ENCODE measurements around the gene CEP192. TPM values are rescaled to one million over a fixed set of nuclear protein-coding genes. Genes with fewer than 3 reads are reported as not detected.

CEP192 gene
- total and polyA plus RNA-seq, 2 experiments from 2014 or later: 8.4 to 26.3 TPM

GRCh38 chr18:13107074-13107473 lies 115.9 kb downstream of the CEP192 start:
- H3K9me3 ChIP-seq (ENCODE audit: low read depth): no peaks in the 10 kb centered on the region
- no peak overlapping the region for H3K27ac ChIP-seq
- H3K4me1 ChIP-seq (ENCODE audit: low read depth): no peaks in the 10 kb centered on the region
- no peak for TF ChIP-seq CTCF (IDR thresholded peaks at IDR 0.05; ENCODE audit: low read depth, low read length)
- H3K4me3 ChIP-seq: no peak overlapping the region
- H3K36me3 ChIP-seq: peaks cover 40% of the 10 kb centered on the region
- no peak for DNase-seq (ENCODE audit: low read depth in 1 of 2, low spot score in 1 of 2)
- no peaks in the 10 kb centered on the region for H3K27me3 ChIP-seq

GRCh38 chr18:13108330-13108729 lies 117.2 kb downstream of the CEP192 start:
- TF ChIP-seq CTCF (IDR thresholded peaks at IDR 0.05; ENCODE audit: low read depth, low read length): no peak
- Histone ChIP-seq H3K36me3 (peaks cover 37% of the 10 kb centered on the region), H3K9me3 (ENCODE audit: low read depth) (no peaks in the 10 kb centered on the region), H3K27ac (no peak overlapping the region), H3K4me3 (no peak overlapping the region), H3K27me3 (no peaks in the 10 kb centered on the region), H3K4me1 (ENCODE audit: low read depth) (peaks cover 3% of the 10 kb centered on the region)
- DNase-seq (ENCODE audit: low read depth in 1 of 2, low spot score in 1 of 2): no peak

- no peak for TF ChIP-seq CTCF (IDR thresholded peaks at IDR 0.05; ENCODE audit: low read depth, low read length)
- DNase-seq (ENCODE audit: low read depth in 1 of 2, low spot score in 1 of 2): no peak
Measured at GRCh38 chr18:13110559-13110958, 119.4 kb downstream of the CEP192 start.

GRCh38 chr18:13112982-13113381 lies 121.8 kb downstream of the CEP192 start:
- peaks cover 22% of the 10 kb centered on the region for H3K36me3 ChIP-seq
- H3K9me3 ChIP-seq (ENCODE audit: low read depth): no peaks in the 10 kb centered on the region
- no peaks in the 10 kb centered on the region for H3K27me3 ChIP-seq
- H3K4me3 ChIP-seq: no peak overlapping the region
- DNase-seq (ENCODE audit: low read depth in 1 of 2, low spot score in 1 of 2): peak; percentile 72 to 91
- peaks cover 8% of the 10 kb centered on the region for H3K4me1 ChIP-seq (ENCODE audit: low read depth)
- peak overlapping the region; percentile 55 for H3K27ac ChIP-seq
- TF ChIP-seq CTCF (IDR thresholded peaks at IDR 0.05; ENCODE audit: low read depth, low read length): peak; percentile 61

More at GRCh38 chr18:13110559-13110958, 119.4 kb downstream of the CEP192 start:
- Histone ChIP-seq H3K27ac (no peak overlapping the region), H3K9me3 (ENCODE audit: low read depth) (no peaks in the 10 kb centered on the region), H3K4me3 (no peak overlapping the region), H3K27me3 (no peaks in the 10 kb centered on the region), H3K4me1 (ENCODE audit: low read depth) (peaks cover 8% of the 10 kb centered on the region), H3K36me3 (peaks cover 23% of the 10 kb centered on the region)

- no peak for DNase-seq (ENCODE audit: low read depth in 1 of 2, low spot score in 1 of 2)
- TF ChIP-seq CTCF (IDR thresholded peaks at IDR 0.05; ENCODE audit: low read depth, low read length): no peak
- Histone ChIP-seq H3K27ac (no peak overlapping the region), H3K4me1 (ENCODE audit: low read depth) (peaks cover 3% of the 10 kb centered on the region), H3K36me3 (peaks cover 23% of the 10 kb centered on the region), H3K27me3 (no peaks in the 10 kb centered on the region), H3K9me3 (ENCODE audit: low read depth) (no peaks in the 10 kb centered on the region), H3K4me3 (no peak overlapping the region)
Measured at GRCh38 chr18:13120255-13120654, 129.1 kb downstream of the CEP192 start.
